IMR-90 (cell line): ENCODE results near the gene HS6ST3. TPM values are rescaled to one million over a fixed set of nuclear protein-coding genes. Genes with fewer than 3 reads are reported as not detected.

Experiments used
- ATAC-seq: fragments of 200-7000 bp; cut with Tn5 transposase; 2 replicates; pipeline ENCODE4 v1.9.1; 2020; ENCODE audit warnings: low read depth, mild to moderate bottlenecking, moderate library complexity
- BruUV-seq: library from RNA; stranded (reverse); fragments of 400-500 nt; replicated peaks from 2 replicates; lab custom pipeline; 2021; lab: Mats Ljungman, UMichigan
- CTCF ChIA-PET: fragments of 300-600 bp; formaldehyde crosslinking; extraction: SDS; loops from one replicate; lab custom pipeline; 2021; ENCODE audit warnings: antibody characterized with exemption; lab: Yijun Ruan, JAX
- POLR2A ChIA-PET: fragments of 300-600 bp; sonication (Branson Sonifier 250); formaldehyde crosslinking; loops from one replicate; lab custom pipeline; 2022; ENCODE audit warnings: antibody characterized with exemption; ENCODE audit not compliant: unreplicated experiment; lab: Charles Lee
- DNase-seq: peaks from one replicate; pipeline ENCODE4 v3.0.0; 2013
- H2AFZ ChIP-seq: replicated peaks from 2 replicates; pipeline ENCODE3; 2013; ENCODE audit warnings: low read length, mild to moderate bottlenecking; ENCODE audit not compliant: poor library complexity
- H2AK5ac ChIP-seq: 2 replicates; pipeline ENCODE4 v1.6.1; 2013; ENCODE audit warnings: low read depth, low read length, inconsistent platforms
- H2AK9ac ChIP-seq: replicated peaks from 2 replicates; pipeline ENCODE3; 2013; ENCODE audit warnings: mild to moderate bottlenecking, low read depth, low read length, moderate library complexity; ENCODE audit not compliant: poor library complexity
- H2BK120ac ChIP-seq: 2 replicates; pipeline ENCODE4 v1.6.1; 2013; ENCODE audit warnings: low read depth, low read length, inconsistent platforms
- H2BK15ac ChIP-seq: 3 replicates; pipeline ENCODE4 v1.6.1; 2013; ENCODE audit warnings: low read depth, low read length, inconsistent platforms
- H2BK20ac ChIP-seq: 2 replicates; pipeline ENCODE4 v1.6.1; 2013; ENCODE audit warnings: low read depth, mild to moderate bottlenecking, inconsistent platforms, low read length, moderate library complexity
- H2BK5ac ChIP-seq: 2 replicates; pipeline ENCODE4 v1.6.1; 2013; ENCODE audit warnings: mild to moderate bottlenecking, low read depth, low read length, inconsistent platforms; ENCODE audit not compliant: poor library complexity, severe bottlenecking
- H3K14ac ChIP-seq: replicated peaks from 2 replicates; pipeline ENCODE4 v1.6.1; 2013; ENCODE audit warnings: low read depth, low read length, inconsistent platforms
- H3K18ac ChIP-seq: 2 replicates; pipeline ENCODE4 v1.6.1; 2013; ENCODE audit warnings: low read depth, low read length, control low read depth
- H3K23ac ChIP-seq: 2 replicates; pipeline ENCODE4 v1.6.1; 2013; ENCODE audit warnings: low read depth, low read length, inconsistent platforms
- H3K27ac ChIP-seq: 2 replicates; pipeline ENCODE4 v1.5.1; 2013; ENCODE audit warnings: mild to moderate bottlenecking, control low read depth, low read length; ENCODE audit not compliant: insufficient read depth
- H3K27me3 ChIP-seq: 2 replicates; pipeline ENCODE4 v1.6.1; 2013; ENCODE audit warnings: low read length; ENCODE audit not compliant: control insufficient read depth, insufficient read depth
- H3K36me3 ChIP-seq: 2 replicates; pipeline ENCODE4 v1.6.1; 2013; ENCODE audit warnings: low read length, mixed read lengths; ENCODE audit not compliant: control insufficient read depth, insufficient read depth
- H3K4ac ChIP-seq: 2 replicates; pipeline ENCODE4 v1.6.1; 2013; ENCODE audit warnings: low read depth, low read length, inconsistent platforms
- H3K4me1 ChIP-seq: 2 replicates; pipeline ENCODE4 v1.6.1; 2013; ENCODE audit warnings: low read length, mixed read lengths; ENCODE audit not compliant: control insufficient read depth, insufficient read depth
- H3K4me2 ChIP-seq: 2 replicates; pipeline ENCODE4 v1.6.1; 2013; ENCODE audit warnings: low read depth, mild to moderate bottlenecking, control low read depth, low read length, moderate library complexity
- H3K4me3 ChIP-seq: 2 replicates; pipeline ENCODE4 v1.5.1; 2013; ENCODE audit warnings: low read depth, mild to moderate bottlenecking, control low read depth, low read length, moderate library complexity; ENCODE audit not compliant: insufficient read depth
- H3K56ac ChIP-seq: 2 replicates; pipeline ENCODE4 v1.6.1; 2013; ENCODE audit warnings: low read length, inconsistent platforms; ENCODE audit not compliant: insufficient read depth; ENCODE audit errors: extremely low read depth
- H3K79me1 ChIP-seq, 2 experiments: 2 replicates each; pipeline ENCODE4 v1.6.1; 2013; ENCODE audit warnings: low read length in 2 of 2, inconsistent platforms in 1 of 2, low read depth in 1 of 2
- H3K9ac ChIP-seq: 2 replicates; pipeline ENCODE4 v1.6.1; 2013; ENCODE audit warnings: low read depth, low read length, control low read depth
- H3K9me1 ChIP-seq: 2 replicates; pipeline ENCODE4 v1.6.1; 2013; ENCODE audit warnings: low read length, inconsistent platforms; ENCODE audit not compliant: insufficient read depth
- H3K9me3 ChIP-seq: 2 replicates; pipeline ENCODE4 v1.6.1; 2013; ENCODE audit warnings: low read length; ENCODE audit not compliant: control insufficient read depth, insufficient read depth
- H4K20me1 ChIP-seq: 2 replicates; pipeline ENCODE4 v1.6.1; 2013; ENCODE audit warnings: low read length, inconsistent platforms; ENCODE audit not compliant: insufficient read depth
- H4K5ac ChIP-seq: 2 replicates; pipeline ENCODE4 v1.6.1; 2013; ENCODE audit warnings: mild to moderate bottlenecking, low read depth, low read length, control low read depth
- H4K8ac ChIP-seq, 2 experiments: 2 replicates each; pipeline ENCODE4 v1.6.1; 2013; ENCODE audit warnings: low read depth in 2 of 2, low read length in 2 of 2, control low read depth in 1 of 2, inconsistent platforms in 1 of 2
- H4K91ac ChIP-seq: 2 replicates; pipeline ENCODE4 v1.6.1; 2013; ENCODE audit warnings: low read depth, low read length, inconsistent platforms; ENCODE audit not compliant: insufficient read depth
- BHLHE40 ChIP-seq: fragments of 150-350 bp; IDR thresholded peaks from 2 replicates; pipeline ENCODE4 v1.6.1; 2016; ENCODE audit warnings: mild to moderate bottlenecking, low read depth, low read length
- CEBPB ChIP-seq: IDR thresholded peaks from 2 replicates; pipeline ENCODE4 v1.6.1; 2012; ENCODE audit warnings: low read depth, low read length, improper control_type of control experiment
- CHD1 ChIP-seq: IDR thresholded peaks from 2 replicates; pipeline ENCODE4 v1.6.1; 2012; ENCODE audit warnings: low read depth, low read length, improper control_type of control experiment
- CTCF ChIP-seq: conservative IDR thresholded peaks from 2 replicates; pipeline ENCODE4 v1.5.1; 2012; ENCODE audit warnings: mild to moderate bottlenecking, low read depth, low read length, improper control_type of control experiment
- ELK1 ChIP-seq: fragments of 150-350 bp; IDR thresholded peaks from 2 replicates; pipeline ENCODE4 v1.6.1; 2016; ENCODE audit warnings: low read depth, mild to moderate bottlenecking, low read length, moderate library complexity, borderline replicate concordance
- FOS ChIP-seq: fragments of 150-350 bp; IDR thresholded peaks from 2 replicates; pipeline ENCODE4 v1.6.1; 2016; ENCODE audit warnings: low read depth, low read length
- MAFK ChIP-seq: IDR thresholded peaks from 2 replicates; pipeline ENCODE4 v1.6.1; 2012; ENCODE audit warnings: low read depth, low read length, improper control_type of control experiment
- MAZ ChIP-seq: IDR thresholded peaks from 2 replicates; pipeline ENCODE4 v1.6.1; 2012; ENCODE audit warnings: low read depth, mild to moderate bottlenecking, low read length, improper control_type of control experiment, moderate library complexity, borderline replicate concordance
- MXI1 ChIP-seq: IDR thresholded peaks from 2 replicates; pipeline ENCODE4 v1.6.1; 2012; ENCODE audit warnings: low read depth, mild to moderate bottlenecking, low read length, moderate library complexity, borderline replicate concordance
- NFE2L2 ChIP-seq: fragments of 150-350 bp; IDR thresholded peaks from 2 replicates; pipeline ENCODE4 v1.6.1; 2016; ENCODE audit warnings: low read depth, mild to moderate bottlenecking, low read length
- POLR2A ChIP-seq: IDR thresholded peaks from 2 replicates; pipeline ENCODE4 v1.6.1; 2012; ENCODE audit warnings: mild to moderate bottlenecking, low read depth, low read length
- RAD21 ChIP-seq: IDR thresholded peaks from 2 replicates; pipeline ENCODE4 v1.6.1; 2012; ENCODE audit warnings: low read length, improper control_type of control experiment
- RCOR1 ChIP-seq: IDR thresholded peaks from 2 replicates; pipeline ENCODE4 v1.6.1; 2012; ENCODE audit warnings: mild to moderate bottlenecking, low read length, improper control_type of control experiment; ENCODE audit not compliant: insufficient replicate concordance
- RFX5 ChIP-seq: IDR thresholded peaks from 2 replicates; pipeline ENCODE4 v1.8.0; 2012; ENCODE audit warnings: low read depth, mild to moderate bottlenecking, low read length, moderate library complexity
- SMC3 ChIP-seq: fragments of 150-350 bp; IDR thresholded peaks from 2 replicates; pipeline ENCODE4 v1.6.1; 2016; ENCODE audit warnings: low read depth, mild to moderate bottlenecking, antibody characterized with exemption, low read length, moderate library complexity
- whole genome bisulfite sequencing, 2 experiments: methylation state at CpG; one replicate each; pipeline versions ENCODE4 v1.1.5 to v1.1.7; 2013; ENCODE audit warnings: missing lambda C conversion rate in 2 of 2; ENCODE audit not compliant: insufficient read length in 1 of 2; ENCODE audit errors: extremely low coverage in 2 of 2; 5-methylcytosine and 5-hydroxymethylcytosine counted together
- dilution Hi-C: fragments of 300-500 bp; cut with HindIII; formaldehyde crosslinking; loops from one replicate; pipeline ENCODE4 v1.14.3; 2018; ENCODE audit warnings: low sequenced_read_pairs; ENCODE audit not compliant: unreplicated experiment
- in situ Hi-C: fragments of 300-500 bp; cut with MboI; formaldehyde crosslinking; loops from 3 replicates; pipeline ENCODE4 v1.14.3; 2019; ENCODE audit warnings: low sequenced_read_pairs, inconsistent platforms, mixed read lengths
- intact Hi-C: fragments of 100-400 bp; cut with micrococcal nuclease; formaldehyde crosslinking; loops from 2 replicates; pipeline ENCODE4 v1.10.0; 2022
- polyA plus RNA-seq, 3 experiments: library from polyadenylated mRNA; depleted of rRNA; stranded (reverse); fragments of >200 nt; gene quantifications; 2 replicates each; pipeline ENCODE4 v1.2.3, GENCODE V29; 2012; ENCODE audit warnings: low replicate concordance in 1 of 3
- total RNA-seq: library from RNA; depleted of rRNA; stranded (reverse); fragments of >200 nt; gene quantifications from 2 replicates; pipeline ENCODE4 v1.2.3, GENCODE V29; 2012
- TF ChIP-seq, protein P1 (sequence below): fragments of 150-350 bp; IDR thresholded peaks from 2 replicates; pipeline ENCODE4 v1.6.1; 2017; ENCODE audit warnings: mild to moderate bottlenecking, antibody characterized with exemption, low read length, low read depth

Gene HS6ST3
- total and polyA plus RNA-seq, 2 of the 4 experiments (the other 2 are of a cell fraction): not detected

GRCh38 chr13:96646515-96647211 is 556.8 kb downstream of the HS6ST3 start:
- H3K9me3 ChIP-seq: peaks cover 6% of the 10 kb centered on the region
- no peak overlapping the region for H2BK120ac ChIP-seq
- H2BK20ac ChIP-seq: no peak overlapping the region
- H3K4ac ChIP-seq: no peak overlapping the region
- WGBS, 2 experiments: no CpG with 5 or more reads among the region's 8 CpGs
- dilution Hi-C loops (no loop called here), intact Hi-C loops (no loop called here), in situ Hi-C loops (no loop called here)
- H3K27me3 ChIP-seq: no peaks in the 10 kb centered on the region
- no peak overlapping the region for H3K56ac ChIP-seq
- H3K23ac ChIP-seq: no peak overlapping the region
- H3K18ac ChIP-seq: no peak overlapping the region
- no peak overlapping the region for H3K4me2 ChIP-seq
- ChIA-PET POLR2A (no interaction called here), CTCF (no interaction called here)
- TF ChIP-seq MXI1 (no peak), SMC3 (no peak), NFE2L2 (no peak), POLR2A (no peak), CEBPB (no peak), RFX5 (no peak), MAFK (no peak), CHD1 (no peak), FOS (no peak), BHLHE40 (no peak), MAZ (no peak), CTCF (no peak), ELK1 (no peak), RCOR1 (no peak), RAD21 (no peak)
- TF ChIP-seq, protein P1, sequence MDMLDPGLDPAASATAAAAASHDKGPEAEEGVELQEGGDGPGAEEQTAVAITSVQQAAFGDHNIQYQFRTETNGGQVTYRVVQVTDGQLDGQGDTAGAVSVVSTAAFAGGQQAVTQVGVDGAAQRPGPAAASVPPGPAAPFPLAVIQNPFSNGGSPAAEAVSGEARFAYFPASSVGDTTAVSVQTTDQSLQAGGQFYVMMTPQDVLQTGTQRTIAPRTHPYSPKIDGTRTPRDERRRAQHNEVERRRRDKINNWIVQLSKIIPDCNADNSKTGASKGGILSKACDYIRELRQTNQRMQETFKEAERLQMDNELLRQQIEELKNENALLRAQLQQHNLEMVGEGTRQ: no peak
- H3K9ac ChIP-seq: no peak overlapping the region
- no peak overlapping the region for H2AFZ ChIP-seq
- no peaks in the 10 kb centered on the region for H3K79me1 ChIP-seq
- no peak overlapping the region for H2BK15ac ChIP-seq
- H4K5ac ChIP-seq: no peak overlapping the region
- ATAC-seq (no peak), DNase-seq (no peak)
- no peak overlapping the region for H4K8ac ChIP-seq
- H3K4me1 ChIP-seq: no peaks in the 10 kb centered on the region
- H3K36me3 ChIP-seq: no peaks in the 10 kb centered on the region
- no peak overlapping the region for H3K4me3 ChIP-seq
- no peak overlapping the region for H2AK9ac ChIP-seq
- H2AK5ac ChIP-seq: no peak overlapping the region
- no peak overlapping the region for H4K91ac ChIP-seq
- BruUV-seq: no TSS peak
- H2BK5ac ChIP-seq: no peak overlapping the region
- H3K27ac ChIP-seq: no peak overlapping the region
- H3K14ac ChIP-seq: no peak overlapping the region
- H3K9me1 ChIP-seq: no peaks in the 10 kb centered on the region
- no peaks in the 10 kb centered on the region for H4K20me1 ChIP-seq
